AG08396 (cell line): ENCODE results near the gene GAB4.
"Not testable (repeated sequence)": the region's sequence is repeated elsewhere in the genome, so short reads cannot be mapped to it uniquely, and the experiment has no call there.

Source experiments
- DNase-seq: peaks from one replicate; pipeline ENCODE4 v3.0.0; 2012; ENCODE audit warnings: low spot score, mixed read lengths

Gene GAB4

GRCh38 chr22:16958475-16958874 lies 49.5 kb downstream of the GAB4 start:
- DNase-seq: no peak

DNA sequence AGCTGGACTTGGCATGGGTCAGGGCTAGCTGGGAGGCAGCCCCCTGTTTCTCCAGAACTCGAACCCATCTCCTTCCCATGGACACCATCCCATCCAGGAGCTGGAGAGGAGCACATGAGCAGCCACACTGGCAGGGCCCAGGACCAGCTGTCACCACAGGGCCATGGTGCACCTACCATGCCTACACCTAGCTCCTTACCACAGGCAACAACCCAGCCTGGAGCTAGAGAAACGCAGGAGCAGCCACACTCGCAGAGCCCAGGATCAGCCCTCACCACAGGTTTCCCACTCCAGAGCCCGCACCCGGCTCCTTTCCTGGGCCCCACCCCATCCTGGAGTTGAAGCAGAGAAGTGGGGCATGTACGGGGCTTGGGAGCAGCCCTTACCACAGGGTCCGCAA lies 50.2 kb downstream of the GAB4 start:
- peak; percentile 2 for DNase-seq

DNA sequence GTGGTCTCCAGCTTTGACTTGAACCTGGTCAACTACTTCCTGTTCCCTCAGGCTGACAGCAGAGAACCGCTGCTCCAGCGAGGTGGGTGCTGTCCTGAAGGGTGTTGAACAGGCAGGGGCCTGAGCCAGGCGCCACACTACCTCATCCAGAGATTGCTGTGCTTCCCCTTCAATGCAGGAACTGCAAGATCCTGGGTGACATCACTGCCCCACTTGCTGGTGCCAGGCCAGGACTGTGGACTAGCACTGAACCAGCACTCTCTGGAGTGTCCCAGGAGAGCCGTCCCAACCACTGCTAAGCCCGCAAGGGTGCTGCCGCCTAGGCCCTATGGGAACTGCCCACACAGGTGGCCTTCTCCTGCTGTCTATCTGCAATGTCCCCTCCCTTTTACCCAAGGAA lies 51.7 kb downstream of the GAB4 start:
- no peak for DNase-seq

GRCh38 chr22:16955678-16956210 lies 52.3 kb downstream of the GAB4 start:
- no peak for DNase-seq

DNA sequence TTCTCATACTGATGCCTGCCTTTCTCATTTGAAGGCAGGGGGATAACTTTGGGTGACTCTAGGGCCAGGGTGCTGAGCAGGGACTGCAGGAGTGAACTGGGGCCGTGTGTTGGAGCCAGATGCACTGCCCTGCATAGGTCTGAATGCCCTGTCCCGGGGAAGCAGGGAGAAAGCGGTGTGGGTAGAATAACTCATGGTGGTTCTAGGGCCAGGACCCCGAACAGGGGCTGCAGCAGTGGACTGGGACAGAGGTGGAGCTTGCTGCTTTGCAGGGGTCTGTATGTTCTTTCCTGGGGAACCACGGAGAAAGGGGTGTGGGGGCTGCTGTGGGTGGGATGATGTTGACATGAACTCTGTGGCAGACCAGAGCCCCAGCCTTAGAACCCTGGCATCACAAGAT lies 52.9 kb downstream of the GAB4 start:
- no peak for DNase-seq

DNA sequence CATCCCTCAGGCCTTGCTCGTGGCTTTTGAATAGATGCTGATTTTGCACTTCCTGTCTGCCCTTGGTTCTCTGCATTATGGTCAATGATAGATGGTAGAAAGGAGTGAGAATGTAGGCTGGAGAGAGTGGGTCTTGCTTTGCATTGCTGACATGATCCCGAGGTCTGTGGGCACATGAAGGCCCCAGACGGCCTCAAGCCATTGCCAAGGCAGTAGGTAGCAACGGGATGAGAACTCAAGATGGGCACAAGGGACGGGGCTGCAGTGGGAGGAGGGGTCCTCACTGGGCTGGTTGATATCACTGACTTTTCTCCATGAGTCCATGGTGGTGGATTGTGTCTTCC lies 54.0 kb downstream of the GAB4 start:
- DNase-seq: no peak

- no peak for DNase-seq
These were observed 54.6 kb downstream of the GAB4 start for GRCh38 chr22:16953206-16954059.

GRCh38 chr22:16949561-16949960 lies 58.5 kb downstream of the GAB4 start:
- DNase-seq: no peak

- DNase-seq: no peak
These were observed 70.2 kb downstream of the GAB4 start for GRCh38 chr22:16937811-16938210.

DNA sequence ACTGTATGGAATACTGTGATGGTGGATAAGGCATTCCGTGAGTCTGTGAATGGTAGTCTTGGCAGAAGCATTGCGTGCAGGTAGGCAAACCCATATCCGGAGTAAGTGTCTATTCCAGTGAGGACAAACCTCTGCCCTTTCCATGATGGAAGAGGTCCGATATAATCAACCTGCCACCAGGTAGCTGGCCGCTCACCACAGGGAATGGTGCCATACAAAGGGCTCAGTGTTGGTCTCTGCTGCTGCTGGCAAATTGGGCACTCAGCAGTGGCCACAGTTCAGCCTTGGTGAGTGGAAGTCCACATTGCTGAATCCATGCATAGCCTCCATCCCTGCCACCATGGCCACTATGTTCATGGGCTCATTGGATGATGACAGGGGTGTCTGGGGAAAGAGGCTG lies 70.8 kb downstream of the GAB4 start:
- not testable (repeated sequence) for DNase-seq

DNA sequence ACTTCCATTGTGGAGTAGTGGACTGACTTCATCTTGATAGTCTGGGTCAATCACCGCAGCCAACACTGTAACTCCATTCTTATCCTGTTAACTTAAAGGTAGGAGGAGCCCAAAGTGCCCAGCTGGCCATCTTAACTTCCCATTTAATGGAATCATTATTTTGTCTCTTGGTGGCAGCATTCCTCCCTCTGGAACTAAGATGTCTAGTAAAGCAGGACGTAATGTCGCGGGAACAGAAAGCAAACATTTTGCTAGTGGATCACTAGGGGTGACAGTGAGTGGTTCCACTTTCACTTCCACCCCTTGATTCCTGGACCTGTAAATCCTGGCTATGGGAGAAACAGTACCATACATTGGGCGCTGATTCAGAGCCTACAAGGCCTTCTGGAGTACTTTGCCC lies 71.4 kb downstream of the GAB4 start:
- no peak for DNase-seq

GRCh38 chr22:16935209-16935608 lies 72.8 kb downstream of the GAB4 start:
- DNase-seq: no peak

GRCh38 chr22:16933291-16934282 lies 74.4 kb downstream of the GAB4 start:
- DNase-seq: no peak

DNA sequence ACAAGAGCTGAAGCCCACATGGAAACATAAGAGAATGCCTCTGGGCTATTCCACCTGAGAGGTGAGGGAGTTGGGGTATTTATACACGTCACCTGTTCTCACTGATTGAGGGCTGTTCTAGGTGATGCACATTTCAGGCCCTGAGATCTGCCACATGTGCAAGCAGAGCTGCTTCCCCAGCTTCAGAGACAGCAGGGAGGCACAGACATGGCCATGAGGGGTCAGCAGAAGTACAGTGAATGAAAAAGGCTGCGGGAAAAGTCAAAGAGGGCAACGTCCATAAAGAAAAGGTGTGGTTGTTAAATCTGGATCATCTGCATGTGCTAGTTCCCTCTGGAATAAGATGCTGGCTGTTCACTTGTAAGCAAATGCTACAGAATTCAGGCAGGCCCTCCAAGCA lies 75.4 kb downstream of the GAB4 start:
- no peak for DNase-seq

DNA sequence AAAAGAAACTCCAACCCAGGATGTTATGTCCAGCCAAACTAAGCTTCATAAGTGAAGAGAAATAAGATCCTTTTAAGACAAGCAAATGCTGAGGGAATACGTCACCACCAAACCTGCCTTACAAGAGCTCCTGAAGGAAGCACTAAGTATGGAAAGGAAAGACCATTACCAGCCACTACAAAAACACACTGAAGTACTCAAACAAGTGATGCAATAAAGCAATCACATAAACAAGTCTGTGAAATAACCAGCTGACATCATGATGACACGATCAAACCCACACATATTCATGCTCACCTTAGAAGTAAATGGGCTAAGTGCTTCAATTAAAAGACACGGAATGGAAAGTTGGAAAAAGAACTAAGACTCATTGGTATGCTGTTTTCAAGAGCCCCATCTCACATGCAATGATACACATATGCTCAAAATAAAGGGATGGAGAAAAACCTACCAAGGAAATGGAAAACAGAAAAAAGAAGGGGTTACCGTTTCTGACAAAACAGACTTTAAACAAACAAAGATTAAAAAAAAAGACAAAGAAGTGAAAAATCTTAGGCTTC lies 82.5 kb downstream of the GAB4 start:
- no peak for DNase-seq

DNA sequence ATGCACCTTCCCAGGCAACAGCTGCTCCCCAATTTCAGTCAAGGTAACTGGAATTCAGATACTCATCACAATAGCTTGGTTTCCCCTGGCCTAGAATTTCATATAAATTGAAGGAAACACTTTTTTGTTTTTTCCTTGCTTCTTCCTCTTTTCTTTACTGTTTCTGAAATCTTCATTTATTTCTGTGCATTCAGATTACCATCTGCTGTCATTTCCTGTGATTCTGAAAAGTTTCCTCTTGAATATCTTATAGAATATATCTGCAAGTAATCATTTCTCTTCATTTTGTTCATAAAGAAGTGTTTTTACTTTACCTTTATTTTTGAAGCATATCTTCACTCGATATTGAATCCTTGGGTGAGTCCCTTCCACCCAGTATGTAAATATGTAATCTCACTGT lies 85.3 kb downstream of the GAB4 start:
- no peak for DNase-seq

DNA sequence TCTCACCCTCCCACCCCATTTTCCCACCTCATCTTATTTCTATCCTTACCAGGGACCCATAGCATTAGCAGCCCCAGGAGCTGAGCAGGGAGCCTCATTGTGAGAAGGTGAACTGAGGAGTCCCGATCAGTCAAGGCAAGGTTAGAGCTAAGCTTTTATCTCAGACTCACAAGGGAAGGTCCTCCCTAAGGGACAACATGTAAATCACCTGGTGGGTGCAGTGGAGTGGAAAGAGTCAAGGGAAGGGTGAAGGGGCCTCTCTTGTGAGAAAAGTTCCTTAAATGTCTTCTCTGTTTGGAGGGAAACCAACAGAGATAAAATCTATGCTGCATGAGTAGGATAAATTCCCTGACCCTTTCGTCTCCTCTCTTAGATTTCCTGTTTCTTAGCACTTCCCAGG lies 85.9 kb downstream of the GAB4 start:
- no peak for DNase-seq

GRCh38 chr22:16917144-16918003 lies 90.6 kb downstream of the GAB4 start:
- peak; percentile 64 for DNase-seq

- DNase-seq: no peak
These were observed 92.3 kb downstream of the GAB4 start for GRCh38 chr22:16915701-16916100.

- DNase-seq: not testable (repeated sequence)
These were observed 93.1 kb downstream of the GAB4 start for GRCh38 chr22:16914911-16915310.

GRCh38 chr22:16914006-16914405 lies 94.0 kb downstream of the GAB4 start:
- no peak for DNase-seq

DNA sequence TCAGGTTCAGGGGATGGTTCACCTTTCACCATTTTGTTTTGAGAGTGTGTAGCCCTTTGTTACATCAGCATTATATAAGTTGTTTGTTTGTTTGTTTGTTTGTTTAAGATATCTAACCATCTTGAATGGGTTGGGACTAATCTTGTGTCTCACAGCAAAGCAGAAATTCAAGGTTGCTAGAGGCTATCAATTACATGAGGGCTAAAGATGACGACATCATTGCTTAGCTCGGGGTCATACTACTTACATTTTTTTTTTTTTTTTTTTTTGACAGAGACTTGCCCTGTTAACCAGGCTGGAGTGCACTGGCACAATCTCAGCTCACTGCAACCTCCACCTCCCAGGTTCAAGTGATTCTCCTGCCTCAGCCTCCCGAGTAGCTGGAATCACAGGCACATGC lies 95.7 kb downstream of the GAB4 start:
- DNase-seq: no peak
